Caki2 (cell line): ENCODE measurements around the gene MKKS. TPM values are rescaled to one million over a fixed set of nuclear protein-coding genes. Genes with fewer than 3 reads are reported as not detected.

Experiments used
- DNase-seq: peaks from one replicate; pipeline ENCODE4 v3.0.0-alpha.2; 2015; ENCODE audit warnings: low read depth
- in situ Hi-C: cut with HindIII; loops from 2 replicates; pipeline ENCODE4 v1.10.0; 2016; ENCODE audit warnings: low sequenced_read_pairs, low pct_unique_long_range_greater_than_20kb, mixed read lengths
- total RNA-seq: library from RNA; depleted of rRNA; stranded (reverse); fragments of >200 nt; shearing (Covaris generic); gene quantifications from 2 replicates; pipeline ENCODE4 v1.2.3, GENCODE V29; 2014; ENCODE audit warnings: low replicate concordance

Gene MKKS
- total RNA-seq, 1 experiment from 2014 or later, result 8.3 TPM

GRCh38 chr20:10381477-10381876, 52.5 kb downstream of the MKKS start:
- no peak for DNase-seq
- in situ Hi-C loops, result no loop called here

DNA sequence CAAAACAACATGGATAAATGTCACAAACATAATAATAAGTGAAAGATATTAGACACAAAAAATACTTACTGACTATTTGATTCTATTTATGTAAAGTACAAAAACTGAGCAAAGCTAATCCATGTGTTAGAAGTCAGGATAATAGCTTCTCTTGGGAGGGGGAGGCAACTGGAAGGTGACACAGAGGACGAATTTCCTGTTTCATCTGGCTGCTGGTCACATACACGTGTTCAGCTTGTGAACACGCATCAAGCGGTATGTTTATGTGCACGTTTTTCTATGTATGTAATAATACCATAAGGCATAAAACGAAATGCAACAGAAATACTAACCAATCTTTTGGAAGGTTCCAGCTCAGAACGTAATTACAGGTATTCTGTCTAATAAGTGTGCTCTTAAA, 54.3 kb downstream of the MKKS start:
- in situ Hi-C loops, result no loop called here
- DNase-seq, result no peak

DNA sequence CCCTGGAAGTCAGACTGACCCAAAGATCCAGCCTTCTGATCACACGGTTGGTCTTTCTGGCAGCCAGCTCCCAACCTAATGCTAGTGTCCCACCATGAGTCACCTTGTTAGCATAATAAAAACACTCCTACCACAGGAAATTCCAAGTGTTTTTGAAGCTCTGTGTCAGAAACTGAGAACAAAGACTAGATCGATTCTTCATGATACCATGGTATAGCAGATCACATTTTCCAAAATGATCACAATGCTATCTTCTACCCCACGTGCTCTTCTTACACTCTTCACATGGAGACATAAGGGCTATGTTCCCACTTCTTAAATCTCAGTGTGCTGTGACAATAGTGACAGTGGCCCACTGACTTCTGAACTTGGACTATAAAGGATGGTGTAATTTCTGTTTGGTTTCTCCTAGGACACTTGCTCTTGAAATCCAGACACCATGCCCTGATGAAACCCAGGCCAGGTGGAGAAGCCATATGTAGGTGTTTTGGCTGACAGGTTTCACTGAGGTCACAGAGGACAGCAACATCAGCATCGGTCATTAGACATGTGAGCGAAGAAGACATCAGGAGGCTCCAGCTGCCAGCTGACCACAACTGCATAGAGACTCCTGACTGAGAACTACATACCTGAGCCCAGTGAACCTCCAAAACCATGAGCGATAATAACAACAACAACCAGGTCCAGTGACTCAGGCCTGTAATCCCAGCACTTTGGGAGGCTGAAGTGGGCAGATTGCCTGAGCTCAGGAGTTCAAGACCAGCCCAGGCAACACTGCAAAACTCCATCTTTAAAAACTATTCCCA, 57.5 kb downstream of the MKKS start:
- in situ Hi-C loops, result no loop called here
- peak; percentile 77 for DNase-seq

DNA sequence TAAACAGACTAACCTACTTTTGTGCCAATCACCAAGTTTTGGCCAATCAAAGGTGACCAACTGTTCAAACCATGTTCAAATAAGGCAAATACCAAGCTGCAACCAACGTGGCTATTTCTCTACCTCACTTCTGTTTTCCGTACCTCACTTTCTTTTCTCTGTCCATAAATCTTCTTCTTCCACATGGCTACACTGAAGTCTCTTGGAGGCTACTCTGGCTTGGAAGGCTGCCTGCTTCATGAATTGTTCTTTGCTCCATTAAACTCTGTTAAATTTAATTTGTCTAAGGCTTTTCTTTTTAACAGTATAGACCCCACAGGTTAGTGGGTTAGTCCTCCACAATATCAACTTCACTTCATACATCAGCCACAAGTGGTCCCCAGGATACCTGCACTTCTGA, 58.8 kb downstream of the MKKS start:
- DNase-seq, result no peak
- in situ Hi-C loops, result no loop called here

- in situ Hi-C loops, result no loop called here
- no peak for DNase-seq
These were observed 60.0 kb downstream of the MKKS start for GRCh38 chr20:10374036-10374435.

- no peak for DNase-seq
- in situ Hi-C loops, result no loop called here
These were observed 62.6 kb downstream of the MKKS start for GRCh38 chr20:10371467-10371866.

DNA sequence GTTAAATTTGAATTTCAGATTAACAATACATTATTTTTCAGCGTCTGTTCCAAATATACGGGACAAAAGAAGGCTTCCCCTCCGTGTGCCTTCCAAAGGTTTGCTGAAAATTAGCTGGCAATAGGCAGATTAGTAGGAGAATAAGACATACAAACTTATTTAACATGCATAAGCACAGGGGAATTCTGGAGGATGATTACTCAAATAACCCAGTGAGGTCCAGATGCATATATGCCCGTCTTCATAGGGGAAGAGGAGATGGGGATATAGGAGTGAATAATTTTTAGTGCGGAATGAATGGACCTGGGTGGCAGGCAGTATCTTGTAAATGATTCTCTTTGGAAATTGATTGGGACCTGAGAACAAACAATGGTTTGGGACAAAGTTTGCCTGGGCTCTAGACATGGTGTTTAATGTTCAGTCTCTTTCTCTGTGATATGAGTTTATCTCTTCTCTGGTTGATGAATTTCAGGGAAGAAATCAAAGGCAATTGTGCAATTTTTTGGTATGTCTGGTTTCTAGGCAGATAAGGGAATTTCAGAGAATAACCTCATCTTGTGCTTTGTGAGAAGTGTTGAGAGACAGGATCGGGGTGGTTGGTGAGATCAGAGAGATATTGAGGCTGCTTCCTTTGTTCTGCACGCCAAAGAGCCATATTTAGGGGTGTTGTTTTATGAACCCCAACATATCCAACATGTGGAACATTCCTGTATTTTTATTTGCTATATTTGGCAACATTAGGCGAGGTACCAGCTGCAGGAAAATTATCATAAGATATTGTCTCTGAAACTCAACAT, 63.7 kb downstream of the MKKS start:
- DNase-seq, result no peak
- in situ Hi-C loops, result no loop called here

GRCh38 chr20:10369723-10370090, 64.3 kb downstream of the MKKS start:
- in situ Hi-C loops, result no loop called here
- DNase-seq, result peak; percentile 65

DNA sequence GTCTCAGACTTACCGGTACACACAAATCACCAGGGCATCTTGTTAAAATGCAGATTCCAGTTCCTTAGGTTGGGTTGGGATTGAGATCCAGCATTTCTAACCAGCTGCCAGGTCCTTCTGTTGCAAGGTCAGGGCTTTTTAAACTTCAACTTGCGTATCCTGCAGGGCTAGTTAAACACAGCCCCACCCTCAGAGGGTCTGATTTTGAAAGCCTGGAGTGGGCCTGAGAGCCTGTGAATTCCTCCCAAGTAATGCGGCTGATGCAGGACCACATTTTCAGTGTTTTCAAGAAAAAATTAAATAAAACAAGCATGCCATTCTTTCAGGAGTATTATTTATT, 65.3 kb downstream of the MKKS start:
- in situ Hi-C loops, result no loop called here
- DNase-seq, result no peak

DNA sequence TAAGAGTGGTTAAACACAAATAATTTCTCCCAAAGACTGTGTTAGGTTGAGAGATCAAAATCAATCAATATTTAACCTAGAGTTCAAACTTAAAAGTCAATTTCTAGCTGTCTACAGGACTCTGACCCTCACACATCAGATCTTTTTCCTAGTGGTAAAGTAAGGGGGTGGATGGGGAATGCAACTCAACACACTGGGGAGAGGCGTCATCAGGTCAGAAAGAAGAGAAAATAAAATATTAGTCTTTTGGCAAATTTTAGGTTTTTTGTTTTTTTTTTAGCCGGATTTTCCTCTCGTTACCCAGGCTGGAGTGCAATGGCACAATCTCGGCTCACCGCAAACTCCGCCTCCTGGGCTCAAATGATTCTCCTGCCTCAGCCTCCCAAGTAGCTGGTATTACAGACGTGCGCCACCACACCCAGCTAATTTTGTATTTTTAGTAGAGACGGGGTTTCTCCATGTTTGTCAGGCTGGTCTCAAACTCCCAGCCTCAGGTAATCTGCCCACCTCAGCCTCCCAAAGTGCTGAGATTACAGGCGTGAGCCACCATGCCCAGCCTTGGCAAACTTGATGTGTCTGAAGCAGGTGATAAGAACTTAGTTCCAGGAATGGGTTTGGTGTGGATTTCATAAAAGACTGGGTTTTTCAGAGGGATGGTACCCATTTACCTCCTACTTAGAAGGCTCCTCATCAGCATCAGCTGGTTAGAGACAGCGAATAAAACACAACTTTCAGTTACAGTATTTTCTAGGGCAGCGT, 65.9 kb downstream of the MKKS start:
- in situ Hi-C loops, result no loop called here

DNA sequence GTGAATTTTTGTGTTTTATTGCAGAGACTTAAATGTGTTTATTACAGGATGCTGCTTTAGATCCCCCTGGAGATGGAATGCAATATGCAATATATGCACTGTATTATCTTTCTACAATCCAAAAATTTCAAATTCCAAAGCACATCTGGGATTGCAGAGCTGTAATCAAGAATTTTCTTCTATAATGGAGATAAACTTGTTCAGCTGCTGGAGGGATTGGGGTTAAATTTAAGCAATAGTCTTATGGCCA, 66.4 kb downstream of the MKKS start:
- in situ Hi-C loops, result no loop called here
- DNase-seq, result no peak

More for the DNA sequence above, 65.9 kb downstream of the MKKS start:
- DNase-seq, result no peak

DNA sequence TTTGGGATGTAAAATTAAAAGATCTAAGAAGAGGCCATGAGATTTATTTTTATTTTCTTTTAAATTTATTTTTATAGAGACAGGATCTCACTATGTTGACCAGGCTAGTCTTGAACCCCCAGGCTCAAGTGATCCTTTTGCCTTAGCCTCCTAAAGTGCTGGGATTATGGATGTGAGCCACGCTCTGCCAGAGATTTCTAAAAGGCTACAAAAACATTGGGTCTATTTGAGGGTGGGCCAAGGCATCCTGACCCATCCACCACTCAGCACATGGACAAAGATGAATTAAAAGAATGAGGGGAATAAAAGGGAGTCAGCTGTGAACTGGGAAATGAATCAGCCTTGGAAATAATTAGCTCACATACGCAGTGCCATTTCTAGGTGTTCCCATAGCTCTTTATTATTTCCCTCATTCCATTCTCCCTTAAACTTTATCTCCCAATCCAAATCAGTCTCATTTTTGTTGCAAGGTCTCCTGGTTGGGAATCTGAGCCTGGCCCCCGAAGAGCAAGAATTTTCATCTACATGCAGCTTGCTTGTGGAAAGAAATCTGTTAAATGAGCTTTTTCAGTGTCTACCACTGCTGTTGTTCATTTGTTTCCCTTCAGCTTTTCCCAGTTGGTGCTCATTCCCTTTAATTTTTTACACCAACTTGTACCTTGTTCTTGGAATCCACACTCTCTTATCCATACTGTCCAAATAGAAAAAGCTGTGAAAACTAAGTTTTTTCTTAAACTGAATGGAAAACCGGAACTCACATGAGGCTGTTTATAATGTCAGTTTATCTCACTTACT, 66.9 kb downstream of the MKKS start:
- no peak for DNase-seq
- in situ Hi-C loops, result no loop called here

DNA sequence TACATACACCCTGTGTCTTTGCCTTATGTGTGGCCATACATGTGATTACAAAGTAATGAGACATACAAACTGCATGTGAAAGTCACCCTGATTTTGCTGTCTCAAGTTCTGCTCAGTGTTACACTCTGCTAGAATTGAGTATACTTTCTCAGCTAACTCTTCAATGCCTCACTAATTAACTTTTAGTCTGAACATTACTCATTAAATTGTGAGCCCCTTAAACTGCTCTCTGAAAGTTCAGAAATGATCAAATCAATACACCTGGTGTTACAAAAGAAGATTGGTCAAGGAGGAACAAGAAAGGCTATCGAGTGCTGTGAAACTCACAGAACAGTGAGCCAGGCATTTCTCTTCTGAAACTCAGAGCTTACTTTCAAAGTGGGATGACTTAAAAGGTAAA, 71.3 kb downstream of the MKKS start:
- in situ Hi-C loops, result no loop called here
- no peak for DNase-seq

- in situ Hi-C loops, result no loop called here
- DNase-seq, result no peak
These were observed 73.1 kb downstream of the MKKS start for GRCh38 chr20:10360878-10361277.

- in situ Hi-C loops, result no loop called here
- peak; percentile 68 for DNase-seq
These were observed 74.4 kb downstream of the MKKS start for GRCh38 chr20:10359621-10360040.

DNA sequence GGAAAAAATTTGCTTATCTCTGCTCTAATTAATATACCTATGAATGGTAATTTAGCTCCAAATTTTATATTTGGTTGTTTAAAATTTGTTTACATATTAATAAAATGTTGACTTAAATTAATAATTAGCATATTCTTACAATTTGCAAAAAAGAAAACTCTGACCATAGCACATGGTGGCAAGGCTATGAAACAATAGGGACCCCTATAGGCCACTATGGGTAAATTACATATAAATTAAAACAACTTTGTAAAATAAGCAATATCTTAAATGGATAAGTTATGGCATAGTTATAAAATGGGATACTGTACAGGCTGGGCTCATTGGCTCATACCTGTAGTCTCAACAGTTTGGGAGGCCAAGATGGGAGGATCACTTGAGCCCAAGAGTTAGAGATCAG, 76.0 kb downstream of the MKKS start:
- DNase-seq, result no peak
- in situ Hi-C loops, result no loop called here

- in situ Hi-C loops, result no loop called here
- DNase-seq, result peak; percentile 95
These were observed 76.8 kb downstream of the MKKS start for GRCh38 chr20:10357061-10357708.

DNA sequence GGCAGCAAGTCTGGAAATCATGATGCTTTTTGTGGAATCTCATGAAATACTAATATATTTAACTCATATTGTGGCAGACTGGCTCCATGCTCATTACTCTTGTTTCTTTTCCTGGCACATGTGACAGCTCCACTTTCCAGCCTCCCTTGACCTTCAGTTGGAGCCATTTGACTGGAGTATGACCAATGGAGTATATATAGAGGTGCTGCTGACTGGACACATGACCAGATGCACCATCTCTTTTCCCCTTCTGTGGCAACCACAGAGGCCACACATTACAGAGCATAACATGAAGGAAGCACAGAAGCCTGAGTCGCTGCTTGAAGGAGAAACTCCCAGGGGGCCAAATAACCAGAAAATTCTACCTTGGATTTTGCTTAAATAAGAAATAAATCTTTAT, 77.4 kb downstream of the MKKS start:
- in situ Hi-C loops, result no loop called here

More for the DNA sequence above, 77.4 kb downstream of the MKKS start:
- DNase-seq, result no peak
